Prostate gland (tissue), 2 donors: ENCODE data around the gene ENOPH1.

Experiments
- POLR2A ChIP-seq: fragments of 450-650 bp; IDR thresholded peaks from one replicate; pipeline ENCODE4 v1.6.1; 2016; ENCODE audit warnings: antibody characterized with exemption, mild to moderate bottlenecking
- POLR2AphosphoS5 ChIP-seq: sonication (generic); formaldehyde crosslinking; IDR thresholded peaks from one replicate; pipeline ENCODE4 v1.6.1; 2017; ENCODE audit warnings: antibody characterized with exemption
- TF ChIP-seq, protein P1 (sequence below), 4 experiments: fragments of 200-600 bp in 2 of 4; fragments of 450-650 bp in 2 of 4; sonication (generic) in 2 of 4; IDR thresholded peaks; 1 replicate in 3 of 4; 2 replicates in 1 of 4; pipeline ENCODE4 v1.5.1; 2016 to 2019; ENCODE audit warnings: antibody characterized with exemption in 4 of 4, mild to moderate bottlenecking in 2 of 4, moderate library complexity in 2 of 4

- TF ChIP-seq POLR2AphosphoS5 (no peak), POLR2A (no peak)
- TF ChIP-seq, protein P1, sequence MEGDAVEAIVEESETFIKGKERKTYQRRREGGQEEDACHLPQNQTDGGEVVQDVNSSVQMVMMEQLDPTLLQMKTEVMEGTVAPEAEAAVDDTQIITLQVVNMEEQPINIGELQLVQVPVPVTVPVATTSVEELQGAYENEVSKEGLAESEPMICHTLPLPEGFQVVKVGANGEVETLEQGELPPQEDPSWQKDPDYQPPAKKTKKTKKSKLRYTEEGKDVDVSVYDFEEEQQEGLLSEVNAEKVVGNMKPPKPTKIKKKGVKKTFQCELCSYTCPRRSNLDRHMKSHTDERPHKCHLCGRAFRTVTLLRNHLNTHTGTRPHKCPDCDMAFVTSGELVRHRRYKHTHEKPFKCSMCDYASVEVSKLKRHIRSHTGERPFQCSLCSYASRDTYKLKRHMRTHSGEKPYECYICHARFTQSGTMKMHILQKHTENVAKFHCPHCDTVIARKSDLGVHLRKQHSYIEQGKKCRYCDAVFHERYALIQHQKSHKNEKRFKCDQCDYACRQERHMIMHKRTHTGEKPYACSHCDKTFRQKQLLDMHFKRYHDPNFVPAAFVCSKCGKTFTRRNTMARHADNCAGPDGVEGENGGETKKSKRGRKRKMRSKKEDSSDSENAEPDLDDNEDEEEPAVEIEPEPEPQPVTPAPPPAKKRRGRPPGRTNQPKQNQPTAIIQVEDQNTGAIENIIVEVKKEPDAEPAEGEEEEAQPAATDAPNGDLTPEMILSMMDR (IDR thresholded peaks at IDR 0.05): no peak
Measured at GRCh38 chr4:82439088-82439487, 8.7 kb downstream of the ENOPH1 start.
